ENCODE results near the gene DYNC2I2.
A peak's percentile ranks its signal among the peaks of the same experiment; 100 is the strongest.
"Not testable (repeated sequence)": the region's sequence is repeated elsewhere in the genome, so short reads cannot be mapped to it uniquely, and the experiment has no call there.

Gene DYNC2I2

GRCh38 chr9:128611600-128612394, 44.9 kb downstream of the DYNC2I2 start:
- no peak for DNase-seq

- no peak for DNase-seq
These were observed 45.8 kb downstream of the DYNC2I2 start for GRCh38 chr9:128610897-128611296.

- no peak for DNase-seq
These were observed 48.9 kb downstream of the DYNC2I2 start for GRCh38 chr9:128607642-128608350.

GRCh38 chr9:128603697-128604096, 53.0 kb downstream of the DYNC2I2 start:
- DNase-seq = no peak

- no peak for DNase-seq
These were observed 56.5 kb downstream of the DYNC2I2 start for GRCh38 chr9:128600099-128600498.

GRCh38 chr9:128595471-128595870, 61.2 kb downstream of the DYNC2I2 start:
- no peak for DNase-seq

GRCh38 chr9:128593856-128594255, 62.8 kb downstream of the DYNC2I2 start:
- no peak for DNase-seq

GRCh38 chr9:128593039-128593438, 63.6 kb downstream of the DYNC2I2 start:
- no peak for DNase-seq

GRCh38 chr9:128588581-128589233, 67.9 kb downstream of the DYNC2I2 start:
- DNase-seq = no peak

- peak; percentile 19 for DNase-seq
These were observed 69.2 kb downstream of the DYNC2I2 start for GRCh38 chr9:128587453-128587852.

- not testable (repeated sequence) for DNase-seq
These were observed 69.7 kb downstream of the DYNC2I2 start for GRCh38 chr9:128586934-128587333.

- not testable (repeated sequence) for DNase-seq
These were observed 71.5 kb downstream of the DYNC2I2 start for GRCh38 chr9:128585155-128585554.
